ENCODE measurements around the gene PTGDR2. TPM values are rescaled to one million over a fixed set of nuclear protein-coding genes. Genes with fewer than 3 reads are reported as not detected.

The PTGDR2 gene
- not detected for total RNA-seq

- H3K9me3 ChIP-seq: no peaks in the 10 kb centered on the region
- intact Hi-C loops (cut with DNase I): no loop called here
- no peak within 1 kb of the TSS for H3K27ac ChIP-seq
- peaks cover 4 to 6% of the 10 kb centered on the region in 2 donors for H3K36me3 ChIP-seq
- H3K27me3 ChIP-seq: no peaks in the 10 kb centered on the region
- no peak for DNase-seq (ENCODE audit: low spot score in 2 of 2)
- TF ChIP-seq CTCF (IDR thresholded peaks at IDR 0.05): no peak
- no peak within 1 kb of the TSS for H3K4me3 ChIP-seq
- H3K4me1 ChIP-seq: no peaks in the 10 kb centered on the region
Measured at GRCh38 chr11:60855726-60856633, at the start of gene PTGDR2. TSS of gene PTGDR2 (minus strand) at chr11:60855950. CDS start at chr11:60853722, 2,228 bp downstream.

GRCh38 chr11:60905047-60905446, 49.3 kb upstream of the PTGDR2 start:
- peak overlapping the region; percentile 10 to 97 for H3K27ac ChIP-seq
- intact Hi-C loops (cut with DNase I): loop anchor here (5.0 kb wide), 2 partner anchors 1288 to 1343 kb away; partner anchors contain the start of gene OSBP
- H3K36me3 ChIP-seq: peaks cover 28 to 38% of the 10 kb centered on the region in 2 donors
- no peak for TF ChIP-seq CTCF (IDR thresholded peaks at IDR 0.05)
- no peaks in the 10 kb centered on the region for H3K27me3 ChIP-seq
- H3K4me1 ChIP-seq: peaks cover 6 to 18% of the 10 kb centered on the region in 2 donors
- H3K9me3 ChIP-seq: no peaks in the 10 kb centered on the region
- no peak for DNase-seq (ENCODE audit: low spot score in 2 of 2)
- H3K4me3 ChIP-seq: peak overlapping the region; percentile 98 to 99

- Histone ChIP-seq H3K36me3 (peaks cover 48 to 53% of the 10 kb centered on the region in 2 donors), H3K27ac (no peak overlapping the region), H3K9me3 (no peaks in the 10 kb centered on the region), H3K4me1 (peaks cover 6 to 18% of the 10 kb centered on the region in 2 donors), H3K27me3 (no peaks in the 10 kb centered on the region), H3K4me3 (no peak overlapping the region)
- DNase-seq (ENCODE audit: low spot score in 2 of 2): no peak
- intact Hi-C loops (cut with DNase I): no loop called here
- TF ChIP-seq CTCF (IDR thresholded peaks at IDR 0.05): no peak
Measured at GRCh38 chr11:60902625-60903024, 46.9 kb upstream of the PTGDR2 start.

GRCh38 chr11:60900673-60901404, 45.1 kb upstream of the PTGDR2 start:
- intact Hi-C loops (cut with DNase I): no loop called here
- H3K27me3 ChIP-seq: no peaks in the 10 kb centered on the region
- H3K27ac ChIP-seq: no peak overlapping the region
- H3K9me3 ChIP-seq: no peaks in the 10 kb centered on the region
- H3K36me3 ChIP-seq: peaks cover 64 to 70% of the 10 kb centered on the region in 2 donors
- no peak for DNase-seq (ENCODE audit: low spot score in 2 of 2)
- TF ChIP-seq CTCF (IDR thresholded peaks at IDR 0.05): no peak
- H3K4me1 ChIP-seq: peaks cover 3 to 13% of the 10 kb centered on the region in 2 donors
- no peak overlapping the region for H3K4me3 ChIP-seq

GRCh38 chr11:60899977-60900376, 44.2 kb upstream of the PTGDR2 start:
- Histone ChIP-seq H3K9me3 (no peaks in the 10 kb centered on the region), H3K4me1 (peaks cover 1 to 4% of the 10 kb centered on the region in 2 donors), H3K27ac (no peak overlapping the region), H3K27me3 (no peaks in the 10 kb centered on the region), H3K36me3 (peaks cover 71 to 79% of the 10 kb centered on the region in 2 donors), H3K4me3 (no peak overlapping the region)
- no peak for TF ChIP-seq CTCF (IDR thresholded peaks at IDR 0.05)
- intact Hi-C loops (cut with DNase I): loop anchor here (1.0 to 5.0 kb wide), 2 partner anchors 69 to 123 kb away; no protein-coding TSS in a partner anchor
- no peak for DNase-seq (ENCODE audit: low spot score in 2 of 2)

All from ascending aorta (tissue), 2 donors.